HG02943 (cell line): ENCODE data around the gene L3MBTL2.
"Not testable (repeated sequence)": the region's sequence is repeated elsewhere in the genome, so short reads cannot be mapped to it uniquely, and the experiment has no call there.

Experiments used
- ATAC-seq: cut with Tn5 transposase; IDR thresholded peaks from one replicate; pipeline ENCODE4 v1.9.1; 2021; ENCODE audit warnings: mild to moderate bottlenecking, low read depth, moderate library complexity; ENCODE audit not compliant: unreplicated experiment

Gene L3MBTL2

GRCh38 chr22:41239443-41240128 is 34.5 kb downstream of the L3MBTL2 start:
- ATAC-seq = no peak

GRCh38 chr22:41240377-41241132 is 35.4 kb downstream of the L3MBTL2 start, which contains the start of gene CHADL:
CHADL (minus strand) TSS chr22:41240931; CDS start chr22:41240881, 50 bp downstream.
- no peak for ATAC-seq

GRCh38 chr22:41241133-41241676 is 36.1 kb downstream of the L3MBTL2 start:
- ATAC-seq = no peak

DNA sequence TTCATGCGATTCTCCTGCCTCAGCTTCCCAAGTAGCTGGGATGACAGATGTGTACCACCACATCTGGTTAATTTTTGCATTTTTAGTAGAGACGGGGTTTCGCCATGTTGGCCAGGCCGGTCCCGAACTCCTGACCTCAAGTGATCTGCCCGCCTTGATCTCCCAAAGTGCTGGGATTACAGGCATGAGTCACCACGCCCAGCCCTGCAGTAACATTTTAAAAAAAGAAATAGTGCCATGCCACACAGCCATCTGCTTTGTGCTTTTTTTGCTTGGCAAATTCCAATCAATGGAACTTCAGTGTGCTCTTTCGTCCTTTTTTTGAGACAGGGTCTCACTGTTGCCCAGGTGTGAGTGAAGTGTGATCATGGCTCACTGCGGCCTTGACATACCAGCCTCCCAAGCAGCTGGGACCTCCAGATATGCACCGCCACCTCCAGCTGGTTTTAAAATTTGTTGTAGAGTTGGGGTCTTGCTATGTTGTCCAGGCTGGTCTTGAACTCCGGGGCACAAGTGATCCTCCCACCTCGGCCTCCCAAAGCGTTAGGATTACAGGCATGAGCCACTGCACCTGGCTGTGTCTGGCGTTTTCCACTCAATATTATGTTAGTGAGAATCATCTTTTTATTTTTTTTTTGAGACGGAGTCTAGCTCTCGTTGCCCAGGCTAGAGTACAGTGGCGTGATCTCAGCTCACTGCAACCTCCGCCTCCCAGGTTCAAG is 37.4 kb downstream of the L3MBTL2 start:
- ATAC-seq = no peak

DNA sequence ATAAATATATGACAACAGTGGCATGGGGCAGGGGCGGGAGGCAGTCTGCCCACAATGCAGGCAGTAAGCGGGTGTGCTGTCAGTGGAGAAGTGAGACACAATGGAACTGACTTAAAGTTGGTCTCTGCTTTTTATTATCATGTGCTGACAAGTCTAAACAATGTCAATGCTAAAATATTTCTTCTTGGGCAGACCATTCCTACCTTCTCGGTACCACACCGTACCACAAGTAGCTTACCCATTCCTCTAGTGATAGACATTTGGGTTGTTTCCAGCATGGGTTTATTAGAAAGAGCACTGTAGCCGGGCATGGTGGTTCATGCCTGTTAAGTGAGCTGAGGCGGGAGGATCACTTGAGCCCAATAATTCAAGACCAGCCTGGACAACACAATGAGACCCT is 38.2 kb downstream of the L3MBTL2 start:
- ATAC-seq = no peak

GRCh38 chr22:41245917-41246499 is 40.9 kb downstream of the L3MBTL2 start:
- ATAC-seq = no peak

GRCh38 chr22:41247703-41248102 is 42.6 kb downstream of the L3MBTL2 start:
- ATAC-seq = no peak

DNA sequence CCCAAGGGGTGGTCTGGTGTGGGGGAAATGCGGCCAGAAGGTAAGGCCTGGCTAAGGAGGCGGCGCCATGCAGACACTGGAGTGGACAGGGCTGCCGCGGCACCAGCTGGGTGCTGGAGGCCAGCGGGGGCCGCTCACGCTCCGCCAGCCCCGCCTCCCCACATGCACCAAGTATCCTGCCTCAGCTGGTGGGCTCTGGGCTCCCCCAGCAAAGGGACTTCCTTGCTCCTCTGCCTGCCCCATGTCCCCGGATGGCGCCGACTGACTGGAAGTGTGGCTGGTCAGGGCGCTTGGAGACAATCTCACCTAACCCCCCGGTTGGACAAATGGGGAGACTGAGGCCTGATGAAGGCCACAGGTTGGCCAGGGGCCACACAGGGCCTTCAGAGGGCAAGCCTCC is 43.2 kb downstream of the L3MBTL2 start:
- no peak for ATAC-seq

GRCh38 chr22:41248758-41249157 is 43.6 kb downstream of the L3MBTL2 start:
- ATAC-seq = no peak

DNA sequence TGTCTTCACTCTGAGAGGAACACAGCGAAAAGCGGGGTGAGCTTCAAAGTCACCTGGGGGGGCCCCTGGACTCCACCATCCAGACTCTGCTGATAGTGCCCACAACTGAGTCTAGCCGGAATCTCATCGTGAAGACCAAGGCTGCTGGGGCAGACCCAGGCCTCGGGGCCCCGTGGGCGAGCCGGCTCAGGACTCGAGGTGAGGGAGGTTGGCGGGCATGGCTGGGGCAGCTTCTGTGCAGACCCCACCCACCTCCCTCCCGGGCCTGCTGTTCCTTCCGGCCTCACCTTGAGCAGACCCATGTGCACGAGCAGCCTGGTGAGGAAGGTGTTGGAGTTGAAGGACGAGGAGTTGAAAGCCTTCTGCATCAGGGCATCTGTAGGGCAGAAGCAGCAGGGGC is 44.3 kb downstream of the L3MBTL2 start:
- ATAC-seq = no peak

- no peak for ATAC-seq
Observed at GRCh38 chr22:41250127-41250526, 45.0 kb downstream of the L3MBTL2 start.

- no peak for ATAC-seq
Observed at GRCh38 chr22:41252365-41252764, 47.3 kb downstream of the L3MBTL2 start.

DNA sequence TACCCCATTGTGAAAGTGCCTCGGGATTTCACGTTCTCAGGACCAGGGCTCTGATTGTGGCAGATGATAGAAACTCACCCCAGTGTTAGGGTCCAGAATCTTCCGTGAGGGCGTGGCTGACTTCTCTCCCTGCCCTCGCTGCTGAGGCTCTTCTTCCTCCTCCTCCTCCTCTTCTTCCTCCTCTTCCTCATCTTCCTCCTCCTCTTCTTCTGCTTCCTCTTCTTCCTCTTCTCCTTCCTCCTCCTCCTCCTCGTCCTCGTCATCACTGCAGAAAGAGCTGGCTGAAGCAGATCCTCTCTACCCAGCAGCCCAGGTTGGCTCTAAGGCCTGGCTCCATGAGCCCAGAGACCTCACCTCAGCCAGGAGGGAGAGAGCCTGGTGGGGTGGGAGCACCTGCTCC is 49.1 kb downstream of the L3MBTL2 start:
- no peak for ATAC-seq

GRCh38 chr22:41256254-41257253 is 51.4 kb downstream of the L3MBTL2 start:
- ATAC-seq = no peak

GRCh38 chr22:41257696-41258095 is 52.6 kb downstream of the L3MBTL2 start:
- ATAC-seq = no peak

GRCh38 chr22:41259756-41260155 is 54.6 kb downstream of the L3MBTL2 start:
- ATAC-seq = not testable (repeated sequence)

DNA sequence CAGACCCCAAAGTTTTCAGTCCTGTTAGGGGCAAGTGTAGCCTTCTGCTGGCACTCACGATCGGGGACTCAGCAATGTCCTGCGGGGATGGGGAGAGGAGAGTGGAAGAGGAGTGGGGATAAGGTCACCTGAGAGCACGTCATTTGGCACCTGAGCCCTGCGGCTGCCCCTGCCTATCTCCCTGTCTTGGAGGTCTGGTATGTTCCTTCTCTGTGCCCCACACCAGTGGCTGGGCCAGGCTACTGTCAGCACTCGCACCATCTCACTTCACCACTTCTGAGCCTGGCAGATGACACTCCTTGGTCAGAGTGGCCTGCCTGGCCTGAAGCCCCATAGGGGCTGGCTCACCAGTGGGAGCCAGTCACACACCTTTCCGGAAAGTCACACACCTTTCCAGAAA is 55.8 kb downstream of the L3MBTL2 start:
- no peak for ATAC-seq

DNA sequence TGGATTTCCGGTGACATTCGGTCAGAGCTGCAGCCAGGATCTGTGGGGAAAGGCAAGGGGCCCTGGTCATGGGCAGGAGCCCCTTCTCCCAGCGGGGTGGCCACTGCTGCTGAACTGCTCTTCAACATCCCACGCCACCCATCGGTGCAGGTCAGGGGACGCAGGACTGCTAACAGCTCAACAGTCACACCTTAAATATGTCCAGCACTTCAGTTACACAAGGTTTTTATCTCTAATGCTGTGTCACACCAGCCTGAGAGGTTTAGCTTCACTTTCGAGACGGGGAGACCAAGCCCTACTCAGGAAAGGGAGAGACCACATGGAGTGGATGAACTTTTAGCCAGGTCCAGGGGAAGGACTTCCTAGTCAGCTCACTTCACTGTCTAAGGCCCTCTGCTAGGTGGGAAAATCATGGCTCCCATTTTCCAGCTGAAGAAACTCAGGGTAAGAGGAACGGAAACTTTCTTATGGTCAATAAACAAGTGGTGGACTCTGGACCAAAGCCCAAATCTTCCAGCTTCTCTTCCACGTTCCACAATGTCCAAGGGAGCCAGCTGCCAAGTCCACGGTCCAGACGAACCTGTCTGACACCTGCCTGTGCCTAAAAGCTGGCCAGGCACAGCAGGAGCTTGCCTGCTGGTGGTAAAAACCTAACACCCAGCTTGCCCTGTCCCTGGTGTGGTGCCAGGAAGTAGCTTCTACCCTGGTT is 56.6 kb downstream of the L3MBTL2 start:
- no peak for ATAC-seq

- no peak for ATAC-seq
Observed at GRCh38 chr22:41262250-41262765, 57.2 kb downstream of the L3MBTL2 start.
